ENCODE data around the gene NTM.

DNA sequence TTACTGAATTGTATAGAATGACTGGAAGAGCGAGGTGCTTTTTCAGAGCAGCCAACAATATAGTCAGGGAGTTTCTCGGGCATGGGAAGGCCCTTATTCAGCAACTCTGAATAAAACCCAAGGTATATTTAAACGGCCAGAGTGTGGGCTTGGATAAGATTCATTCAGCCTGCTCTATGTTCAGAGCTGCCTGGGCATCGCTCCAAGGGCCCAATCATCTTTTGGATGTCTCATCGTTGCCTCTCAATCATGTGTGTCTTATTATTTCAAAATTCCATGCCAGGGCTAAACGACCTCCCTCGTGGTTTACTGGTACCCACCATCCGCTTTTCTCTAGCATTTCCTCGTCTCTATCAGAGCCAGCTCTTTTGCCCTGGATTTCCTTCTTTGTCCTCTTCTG lies 19.5 kb upstream of the NTM start:
- TF ChIP-seq CTCF (IDR thresholded peaks at IDR 0.05; ENCODE audit: insufficient read depth, low read length) (no peak), POLR2AphosphoS5 (IDR thresholded peaks at IDR 0.05; ENCODE audit: low read depth) (no peak), REST (IDR thresholded peaks at IDR 0.05; ENCODE audit: insufficient replicate concordance, low read depth) (no peak), SPI1 (IDR thresholded peaks at IDR 0.05; ENCODE audit: borderline replicate concordance, low read depth) (no peak)
